Lower lobe of right lung (tissue), 2 donors: ENCODE measurements around the gene NDE1. TPM values are rescaled to one million over a fixed set of nuclear protein-coding genes. Genes with fewer than 3 reads are reported as not detected.

Source experiments
- ATAC-seq, 2 donors: fragments of 200-7000 bp; cut with Tn5 transposase; one replicate each; pipeline ENCODE4 v1.9.1; 2020 to 2022; ENCODE audit warnings: mild to moderate bottlenecking in 2 of 2, moderate library complexity in 2 of 2
- DNase-seq: peaks from one replicate; pipeline ENCODE4 v3.0.0-alpha.2; 2020
- H3K27ac ChIP-seq: fragments of 200-600 bp; one replicate; pipeline ENCODE4 v1.8.0; 2022
- H3K27me3 ChIP-seq: fragments of 200-600 bp; one replicate; pipeline ENCODE4 v1.8.0; 2022; ENCODE audit warnings: low read depth
- H3K36me3 ChIP-seq: fragments of 200-600 bp; one replicate; pipeline ENCODE4 v1.8.0; 2022; ENCODE audit warnings: mild to moderate bottlenecking
- H3K4me1 ChIP-seq: fragments of 200-600 bp; one replicate; pipeline ENCODE4 v1.8.0; 2022
- H3K4me3 ChIP-seq: fragments of 200-600 bp; one replicate; pipeline ENCODE4 v1.8.0; 2022; ENCODE audit warnings: mild to moderate bottlenecking
- H3K9me3 ChIP-seq: fragments of 200-600 bp; one replicate; pipeline ENCODE4 v1.8.0; 2022
- intact Hi-C: fragments of 100-400 bp; cut with DNase I; formaldehyde crosslinking; loops from one replicate; pipeline ENCODE4 v1.11.0; 2022
- total RNA-seq: library from RNA; stranded (reverse); fragmentation: NEBNext Ultra II Directional; extraction: Animal tissue kit (Norgen Biotek cat#: 25700); gene quantifications from one replicate; pipeline ENCODE4 v1.2.1, GENCODE V29; 2021
- TF ChIP-seq, protein P1 (sequence below): fragments of 200-600 bp; IDR thresholded peaks from one replicate; pipeline ENCODE4 v1.8.0; 2022; ENCODE audit warnings: antibody characterized with exemption, mild to moderate bottlenecking
- donor health status: DM: no; HTN: yes; CAD: no; lungs with severe emphysema.

Gene NDE1
- total RNA-seq, 1 donor from 2014 or later: 35.3 TPM

DNA sequence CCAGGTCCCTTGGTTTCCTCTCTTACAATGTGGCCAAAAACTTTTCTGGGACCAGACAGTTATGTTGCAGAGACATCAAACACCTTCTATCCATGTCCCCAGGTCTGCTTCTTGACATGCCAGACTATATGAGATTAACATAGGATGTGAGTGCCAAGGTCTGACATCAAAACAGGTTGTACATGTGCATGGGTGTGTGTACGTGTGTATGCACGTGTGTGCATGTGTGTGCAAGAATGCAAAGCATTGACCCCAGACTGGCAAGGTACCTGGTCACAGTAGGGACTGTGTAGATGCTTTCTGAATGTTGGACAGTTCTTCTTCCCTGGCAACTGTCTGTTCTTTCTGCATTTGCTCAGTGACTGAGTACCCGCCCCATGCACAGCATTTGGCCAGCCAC lies 85.6 kb downstream of the NDE1 start:
- peaks cover 44% of the 10 kb centered on the region for H3K36me3 ChIP-seq
- intact Hi-C loops: no loop called here

DNA sequence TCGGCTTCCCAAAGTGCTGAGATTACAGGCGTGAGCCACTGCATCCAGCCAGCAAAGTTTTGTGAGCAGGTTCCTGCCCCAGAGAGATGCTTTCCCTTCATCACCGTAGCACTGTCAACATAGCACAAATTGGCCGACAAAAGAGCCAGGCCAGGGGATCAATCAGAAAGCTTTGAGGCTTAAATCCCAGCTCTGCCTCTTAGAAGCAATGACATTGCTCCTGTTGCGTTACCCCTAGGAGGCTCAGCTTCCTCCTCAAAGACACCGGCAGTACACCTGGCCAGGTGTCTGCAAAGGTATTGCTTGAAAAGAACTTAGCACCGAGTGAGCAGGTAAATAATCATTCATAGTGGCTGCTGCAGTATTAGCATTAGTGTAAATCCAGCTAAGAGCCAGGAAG lies 86.5 kb downstream of the NDE1 start:
- H3K9me3 ChIP-seq: peaks cover 7% of the 10 kb centered on the region
- H3K27me3 ChIP-seq: no peaks in the 10 kb centered on the region
- TF ChIP-seq, protein P1, sequence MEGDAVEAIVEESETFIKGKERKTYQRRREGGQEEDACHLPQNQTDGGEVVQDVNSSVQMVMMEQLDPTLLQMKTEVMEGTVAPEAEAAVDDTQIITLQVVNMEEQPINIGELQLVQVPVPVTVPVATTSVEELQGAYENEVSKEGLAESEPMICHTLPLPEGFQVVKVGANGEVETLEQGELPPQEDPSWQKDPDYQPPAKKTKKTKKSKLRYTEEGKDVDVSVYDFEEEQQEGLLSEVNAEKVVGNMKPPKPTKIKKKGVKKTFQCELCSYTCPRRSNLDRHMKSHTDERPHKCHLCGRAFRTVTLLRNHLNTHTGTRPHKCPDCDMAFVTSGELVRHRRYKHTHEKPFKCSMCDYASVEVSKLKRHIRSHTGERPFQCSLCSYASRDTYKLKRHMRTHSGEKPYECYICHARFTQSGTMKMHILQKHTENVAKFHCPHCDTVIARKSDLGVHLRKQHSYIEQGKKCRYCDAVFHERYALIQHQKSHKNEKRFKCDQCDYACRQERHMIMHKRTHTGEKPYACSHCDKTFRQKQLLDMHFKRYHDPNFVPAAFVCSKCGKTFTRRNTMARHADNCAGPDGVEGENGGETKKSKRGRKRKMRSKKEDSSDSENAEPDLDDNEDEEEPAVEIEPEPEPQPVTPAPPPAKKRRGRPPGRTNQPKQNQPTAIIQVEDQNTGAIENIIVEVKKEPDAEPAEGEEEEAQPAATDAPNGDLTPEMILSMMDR: no peak
- no peaks in the 10 kb centered on the region for H3K4me1 ChIP-seq
- ATAC-seq: no peak
- H3K36me3 ChIP-seq: peaks cover 52% of the 10 kb centered on the region
- H3K27ac ChIP-seq: no peak overlapping the region
- H3K4me3 ChIP-seq: no peak overlapping the region
- intact Hi-C loops: no loop called here
- DNase-seq: no peak

More for the DNA sequence above, 85.6 kb downstream of the NDE1 start:
- Histone ChIP-seq H3K4me1 (no peaks in the 10 kb centered on the region), H3K27me3 (no peaks in the 10 kb centered on the region), H3K4me3 (no peak overlapping the region), H3K27ac (no peak overlapping the region), H3K9me3 (peaks cover 1% of the 10 kb centered on the region)
- ATAC-seq (no peak), DNase-seq (no peak)
- TF ChIP-seq, protein P1: no peak

DNA sequence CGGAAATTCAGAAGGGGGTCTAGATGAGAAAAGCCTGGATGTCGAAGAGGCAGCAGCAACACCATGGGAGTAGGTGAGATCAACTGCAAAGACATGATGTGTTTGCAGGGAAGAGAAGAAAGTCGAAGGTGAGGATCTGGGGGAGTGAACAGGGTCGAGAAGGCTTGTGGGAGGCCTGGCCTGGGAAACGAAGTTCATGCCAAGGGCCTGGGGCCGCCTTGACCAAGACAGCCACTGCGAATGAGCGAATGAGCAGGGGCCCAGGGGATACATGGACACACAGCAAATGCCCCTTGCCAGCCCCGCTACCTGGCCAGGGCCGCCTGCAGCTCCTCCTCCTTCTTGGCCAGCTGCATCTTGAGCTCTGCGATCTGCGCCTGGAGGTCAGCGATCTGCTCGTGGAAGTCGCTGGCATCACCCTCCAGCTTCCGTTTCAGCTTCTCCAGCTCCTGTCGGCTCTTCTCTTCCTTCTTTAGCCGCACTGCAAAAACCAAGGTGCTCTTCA lies 87.1 kb downstream of the NDE1 start:
- Histone ChIP-seq H3K4me1 (no peaks in the 10 kb centered on the region), H3K27me3 (no peaks in the 10 kb centered on the region), H3K36me3 (peaks cover 52% of the 10 kb centered on the region), H3K4me3 (no peak overlapping the region), H3K9me3 (peaks cover 7% of the 10 kb centered on the region), H3K27ac (no peak overlapping the region)
- intact Hi-C loops: no loop called here
- ATAC-seq (no peak), DNase-seq (no peak)
- TF ChIP-seq, protein P1: no peak

DNA sequence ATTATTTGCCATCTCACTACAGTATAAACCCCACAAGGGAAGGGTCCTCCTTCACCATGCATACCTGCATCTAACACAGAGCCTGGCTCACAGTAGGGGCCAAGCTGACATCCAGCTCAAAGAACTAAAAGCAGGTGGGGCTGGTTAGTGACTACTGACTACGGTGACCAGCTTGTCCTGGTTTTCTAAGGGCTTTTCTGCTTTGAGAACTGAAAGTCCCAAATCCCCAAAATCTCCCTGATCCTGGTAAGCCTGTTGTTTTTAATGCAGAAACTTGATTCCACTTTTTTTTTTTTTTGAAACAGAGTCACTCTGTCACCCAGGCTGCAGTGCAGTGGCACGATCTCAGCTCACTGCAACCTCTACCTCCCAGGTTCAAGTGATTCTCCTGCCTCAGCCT lies 89.4 kb downstream of the NDE1 start:
- TF ChIP-seq, protein P1: no peak
- no peaks in the 10 kb centered on the region for H3K4me1 ChIP-seq
- no peak overlapping the region for H3K27ac ChIP-seq
- peaks cover 46% of the 10 kb centered on the region for H3K36me3 ChIP-seq
- peaks cover 7% of the 10 kb centered on the region for H3K9me3 ChIP-seq
- DNase-seq (no peak), ATAC-seq (no peak)
- H3K27me3 ChIP-seq: no peaks in the 10 kb centered on the region
- no peak overlapping the region for H3K4me3 ChIP-seq
- intact Hi-C loops: no loop called here

DNA sequence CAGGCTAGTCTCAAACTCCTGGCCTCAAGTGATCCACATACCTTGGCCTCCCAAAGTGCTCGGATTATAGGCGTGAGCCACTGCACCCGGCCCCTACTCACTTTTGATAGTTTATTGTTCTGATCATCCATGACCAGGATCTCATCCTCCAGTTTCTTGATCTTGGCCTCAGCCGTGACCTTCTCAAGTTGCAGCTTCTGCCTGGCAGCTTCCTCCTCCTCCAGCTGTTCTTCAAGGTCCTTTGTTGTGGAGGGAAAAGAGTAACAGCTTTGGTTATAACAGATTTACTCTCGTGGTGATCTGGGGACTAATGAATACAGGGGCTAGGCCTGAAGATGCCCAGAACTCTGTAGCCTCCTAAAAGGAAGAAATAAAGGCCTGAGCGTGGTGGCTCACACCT lies 89.9 kb downstream of the NDE1 start:
- no peaks in the 10 kb centered on the region for H3K4me1 ChIP-seq
- DNase-seq: no peak
- H3K4me3 ChIP-seq: no peak overlapping the region
- intact Hi-C loops: no loop called here
- TF ChIP-seq, protein P1: no peak
- ATAC-seq: no peak
- H3K9me3 ChIP-seq: peaks cover 7% of the 10 kb centered on the region
- H3K27ac ChIP-seq: no peak overlapping the region
- peaks cover 46% of the 10 kb centered on the region for H3K36me3 ChIP-seq
- no peaks in the 10 kb centered on the region for H3K27me3 ChIP-seq
